Measurements from ENCODE around the gene NTSR1. TPM values are rescaled to one million over a fixed set of nuclear protein-coding genes. Genes with fewer than 3 reads are reported as not detected.
A peak's percentile ranks its signal among the peaks of the same experiment; 100 is the strongest.

The NTSR1 gene
- total and polyA plus RNA-seq, 2 of the 13 experiments (the other 11 are each of a cell fraction or from before 2014, with no cell fraction given) = 0.09 to 0.12 TPM

- TF ChIP-seq ZBTB33 (CRISPR knock-in tag; IDR thresholded peaks at IDR 0.05) (peak; percentile 89), MTA1 (CRISPR knock-in tag; IDR thresholded peaks at IDR 0.05; ENCODE audit: borderline replicate concordance) (peak; percentile 85; the same call in 1 of the 2 replicates), SMAD1 (CRISPR knock-in tag; IDR thresholded peaks at IDR 0.05; ENCODE audit: borderline replicate concordance, low read depth) (peak; percentile 77; the same call in 1 of the 2 replicates), ZMAT3 (CRISPR knock-in tag; conservative IDR thresholded peaks at IDR 0.05) (0 out of 2 replicates have a peak, but pooled peaks have one; percentile 65), SAP130 (CRISPR knock-in tag; IDR thresholded peaks at IDR 0.05; ENCODE audit: low read depth) (peak; percentile 15; the same call in 1 of the 2 replicates), ZNF83 (CRISPR knock-in tag; IDR thresholded peaks at IDR 0.05; ENCODE audit: borderline replicate concordance) (peak; percentile 31; the same call in 1 of the 2 replicates), KMT2B (CRISPR knock-in tag; IDR thresholded peaks at IDR 0.05) (no peak), ZNF644 (CRISPR knock-in tag; IDR thresholded peaks at IDR 0.05; ENCODE audit: low read depth) (no peak), POLR2A (IDR thresholded peaks at IDR 0.05; ENCODE audit: insufficient read depth in 1 of 2, low read depth in 2 of 2, low read length in 2 of 2) (peak in 1 of 2 experiments; percentile 39; a peak in 1 of 4 replicates), ZNF792 (CRISPR knock-in tag; IDR thresholded peaks at IDR 0.05) (no peak), SNAPC4 (CRISPR knock-in tag; IDR thresholded peaks at IDR 0.05) (peak; percentile 30; the same call in 1 of the 2 replicates), ZNF839 (CRISPR knock-in tag; IDR thresholded peaks at IDR 0.05; ENCODE audit: borderline replicate concordance) (0 out of 2 replicates have a peak, but pooled peaks have one; percentile 29), ZNF543 (CRISPR knock-in tag; IDR thresholded peaks at IDR 0.05) (0 out of 2 replicates have a peak, but pooled peaks have one; percentile 62), ZSCAN29 (CRISPR knock-in tag; conservative IDR thresholded peaks at IDR 0.05) (peak; percentile 84), ZNF747 (CRISPR knock-in tag; IDR thresholded peaks at IDR 0.05; ENCODE audit: borderline replicate concordance) (0 out of 2 replicates have a peak, but pooled peaks have one; percentile 43), GZF1 (CRISPR knock-in tag; IDR thresholded peaks at IDR 0.05) (0 out of 2 replicates have a peak, but pooled peaks have one; percentile 47), ZNF251 (CRISPR knock-in tag; IDR thresholded peaks at IDR 0.05) (0 out of 2 replicates have a peak, but pooled peaks have one; percentile 41), CHCHD3 (CRISPR knock-in tag; IDR thresholded peaks at IDR 0.05) (no peak), XRCC5 (optimal IDR thresholded peaks at IDR 0.05; ENCODE audit: low read length) (peak; percentile 15)
- TF ChIP-seq, protein P1, sequence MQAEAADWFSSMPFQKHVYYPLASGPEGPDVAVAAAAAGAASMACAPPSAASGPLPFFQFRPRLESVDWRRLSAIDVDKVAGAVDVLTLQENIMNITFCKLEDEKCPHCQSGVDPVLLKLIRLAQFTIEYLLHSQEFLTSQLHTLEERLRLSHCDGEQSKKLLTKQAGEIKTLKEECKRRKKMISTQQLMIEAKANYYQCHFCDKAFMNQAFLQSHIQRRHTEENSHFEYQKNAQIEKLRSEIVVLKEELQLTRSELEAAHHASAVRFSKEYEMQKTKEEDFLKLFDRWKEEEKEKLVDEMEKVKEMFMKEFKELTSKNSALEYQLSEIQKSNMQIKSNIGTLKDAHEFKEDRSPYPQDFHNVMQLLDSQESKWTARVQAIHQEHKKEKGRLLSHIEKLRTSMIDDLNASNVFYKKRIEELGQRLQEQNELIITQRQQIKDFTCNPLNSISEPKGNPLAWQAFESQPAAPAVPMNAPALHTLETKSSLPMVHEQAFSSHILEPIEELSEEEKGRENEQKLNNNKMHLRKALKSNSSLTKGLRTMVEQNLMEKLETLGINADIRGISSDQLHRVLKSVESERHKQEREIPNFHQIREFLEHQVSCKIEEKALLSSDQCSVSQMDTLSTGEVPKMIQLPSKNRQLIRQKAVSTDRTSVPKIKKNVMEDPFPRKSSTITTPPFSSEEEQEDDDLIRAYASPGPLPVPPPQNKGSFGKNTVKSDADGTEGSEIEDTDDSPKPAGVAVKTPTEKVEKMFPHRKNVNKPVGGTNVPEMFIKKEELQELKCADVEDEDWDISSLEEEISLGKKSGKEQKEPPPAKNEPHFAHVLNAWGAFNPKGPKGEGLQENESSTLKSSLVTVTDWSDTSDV (CRISPR knock-in tag; IDR thresholded peaks at IDR 0.05) = no peak
These were observed 45.3 kb upstream of the NTSR1 start (continued) for GRCh38 chr20:62663145-62664018.
